ENCODE results near the gene MLKL. TPM values are rescaled to one million over a fixed set of nuclear protein-coding genes. Genes with fewer than 3 reads are reported as not detected.

MLKL gene
- total RNA-seq, 4 donors from 2014 or later, result 6.4 to 15.5 (median 10.8) TPM

- no peaks in the 10 kb centered on the region for H3K36me3 ChIP-seq
- no peaks in the 10 kb centered on the region for H3K27me3 ChIP-seq
- no peak overlapping the region for H3K4me3 ChIP-seq
- ATAC-seq, result no peak
- H3K27ac ChIP-seq, result no peak overlapping the region
- no peaks in the 10 kb centered on the region for H3K9me3 ChIP-seq
- no peaks in the 10 kb centered on the region for H3K4me1 ChIP-seq
- TF ChIP-seq POLR2A (IDR thresholded peaks at IDR 0.05) (no peak), POLR2AphosphoS5 (IDR thresholded peaks at IDR 0.05) (no peak), EP300 (IDR thresholded peaks at IDR 0.05) (no peak), CTCF (IDR thresholded peaks at IDR 0.05) (no peak)
- 20 to 77% methylated on average over 1 to 7 of the region's 15 CpGs for WGBS, 2 donors (ENCODE audit: low coverage in 1 of 2)
These were observed 15.7 kb upstream of the MLKL start for GRCh38 chr16:74716355-74716754.

GRCh38 chr16:74713876-74714275 is 13.2 kb upstream of the MLKL start:
- TF ChIP-seq CTCF (IDR thresholded peaks at IDR 0.05) (no peak), EP300 (IDR thresholded peaks at IDR 0.05) (no peak), POLR2AphosphoS5 (IDR thresholded peaks at IDR 0.05) (no peak), POLR2A (IDR thresholded peaks at IDR 0.05) (no peak)
- Histone ChIP-seq H3K36me3 (no peaks in the 10 kb centered on the region), H3K4me1 (no peaks in the 10 kb centered on the region), H3K27me3 (no peaks in the 10 kb centered on the region), H3K4me3 (no peak overlapping the region), H3K9me3 (no peaks in the 10 kb centered on the region), H3K27ac (no peak overlapping the region)
- WGBS, 2 donors (ENCODE audit: low coverage in 1 of 2), result 79% methylated on average over 3 of the region's 10 CpGs; no CpG with 5 or more reads in 1 of the 2 donors
- no peak for ATAC-seq

GRCh38 chr16:74713325-74713724 is 12.7 kb upstream of the MLKL start:
- 75 to 88% methylated on average over 4 to 5 of the region's 10 CpGs for WGBS, 2 donors (ENCODE audit: low coverage in 1 of 2)
- Histone ChIP-seq H3K4me3 (no peak overlapping the region), H3K4me1 (no peaks in the 10 kb centered on the region), H3K9me3 (no peaks in the 10 kb centered on the region), H3K27ac (no peak overlapping the region), H3K36me3 (no peaks in the 10 kb centered on the region), H3K27me3 (no peaks in the 10 kb centered on the region)
- ATAC-seq, result no peak
- TF ChIP-seq POLR2AphosphoS5 (IDR thresholded peaks at IDR 0.05) (no peak), POLR2A (IDR thresholded peaks at IDR 0.05) (no peak)

- Histone ChIP-seq H3K36me3 (no peaks in the 10 kb centered on the region), H3K4me1 (no peaks in the 10 kb centered on the region), H3K9me3 (no peaks in the 10 kb centered on the region), H3K4me3 (no peak overlapping the region), H3K27me3 (no peaks in the 10 kb centered on the region), H3K27ac (no peak overlapping the region)
- no peak for TF ChIP-seq EP300 (IDR thresholded peaks at IDR 0.05)
- ATAC-seq, result no peak
- 100% methylated on average over 4 of the region's 12 CpGs; no CpG with 5 or more reads in 1 of the 2 donors for WGBS, 2 donors (ENCODE audit: low coverage in 1 of 2)
These were observed 11.3 kb upstream of the MLKL start for GRCh38 chr16:74711938-74712337.

- H3K9me3 ChIP-seq, result no peaks in the 10 kb centered on the region
- H3K4me3 ChIP-seq, result no peak overlapping the region
- H3K27ac ChIP-seq, result no peak overlapping the region
- H3K4me1 ChIP-seq, result no peaks in the 10 kb centered on the region
- H3K27me3 ChIP-seq, result no peaks in the 10 kb centered on the region
- ATAC-seq, result no peak
- no peaks in the 10 kb centered on the region for H3K36me3 ChIP-seq
- WGBS, 2 donors (ENCODE audit: low coverage in 1 of 2), result 92% methylated on average over 1 of the region's 8 CpGs; no CpG with 5 or more reads in 1 of the 2 donors
- TF ChIP-seq EP300 (IDR thresholded peaks at IDR 0.05) (no peak), POLR2A (IDR thresholded peaks at IDR 0.05) (no peak), POLR2AphosphoS5 (IDR thresholded peaks at IDR 0.05) (no peak), CTCF (IDR thresholded peaks at IDR 0.05) (no peak)
These were observed 9.7 kb upstream of the MLKL start for GRCh38 chr16:74710401-74710800.

GRCh38 chr16:74709441-74709877 is 8.8 kb upstream of the MLKL start:
- peak; percentile 88 for ATAC-seq
- 0 to 9% methylated on average over 6 of the region's 6 CpGs for WGBS, 2 donors (ENCODE audit: low coverage in 1 of 2)
- no peaks in the 10 kb centered on the region for H3K9me3 ChIP-seq
- no peaks in the 10 kb centered on the region for H3K4me1 ChIP-seq
- H3K27me3 ChIP-seq, result no peaks in the 10 kb centered on the region
- no peak overlapping the region for H3K4me3 ChIP-seq
- H3K36me3 ChIP-seq, result no peaks in the 10 kb centered on the region
- peak in 3 of 4 experiments; percentile 82 to 96 (median 91) for TF ChIP-seq CTCF (IDR thresholded peaks at IDR 0.05)
- no peak for TF ChIP-seq POLR2A (IDR thresholded peaks at IDR 0.05)
- no peak overlapping the region for H3K27ac ChIP-seq
